Loucy (cell line): ENCODE measurements around the gene KIF4A.

Experiments used
- H2AFZ ChIP-seq: fragments of 200-600 bp; sonication (generic); 2 replicates; pipeline ENCODE4 v1.6.0; 2016; ENCODE audit warnings: antibody characterized with exemption, mild to moderate bottlenecking, low read length, moderate library complexity
- H3F3A ChIP-seq: fragments of 200-600 bp; 2 replicates; pipeline ENCODE4 v1.6.0; 2016; ENCODE audit warnings: antibody characterized with exemption, low read depth, mild to moderate bottlenecking
- H3K27me3 ChIP-seq: fragments of 200-600 bp; sonication (generic); 2 replicates; pipeline ENCODE4 v1.6.1; 2014; ENCODE audit warnings: low read length, mild to moderate bottlenecking; ENCODE audit not compliant: insufficient read depth, poor library complexity, severe bottlenecking
- H3K36me3 ChIP-seq: fragments of 200-600 bp; sonication (generic); 2 replicates; pipeline ENCODE4 v1.6.1; 2016; ENCODE audit warnings: low read length; ENCODE audit not compliant: insufficient read depth
- H3K4me1 ChIP-seq: fragments of 200-600 bp; sonication (generic); 2 replicates; pipeline ENCODE4 v1.5.1; 2014; ENCODE audit warnings: low read length, mild to moderate bottlenecking; ENCODE audit not compliant: insufficient read depth, poor library complexity, severe bottlenecking
- H3K4me2 ChIP-seq: fragments of 200-600 bp; sonication (generic); 2 replicates; pipeline ENCODE4 v1.6.0; 2014; ENCODE audit warnings: antibody characterized with exemption, low read length, low read depth, mild to moderate bottlenecking; ENCODE audit not compliant: poor library complexity, severe bottlenecking
- H3K4me3 ChIP-seq: fragments of 200-600 bp; sonication (generic); 2 replicates; pipeline ENCODE4 v1.5.1; 2014; ENCODE audit warnings: low read length, mild to moderate bottlenecking, mixed read lengths; ENCODE audit not compliant: poor library complexity, severe bottlenecking
- H3K79me2 ChIP-seq: fragments of 200-600 bp; sonication (generic); 2 replicates; pipeline ENCODE4 v1.6.1; 2014; ENCODE audit warnings: low read length; ENCODE audit not compliant: insufficient read depth
- H3K9ac ChIP-seq: fragments of 200-600 bp; sonication (generic); 2 replicates; pipeline ENCODE4 v1.6.0; 2014; ENCODE audit warnings: mild to moderate bottlenecking, low read depth, low read length, moderate library complexity; ENCODE audit not compliant: poor library complexity, severe bottlenecking
- H3K9me2 ChIP-seq: fragments of 200-600 bp; sonication (generic); replicated peaks from 2 replicates; pipeline ENCODE4 v1.6.1; 2016; ENCODE audit warnings: low read depth, low read length, mixed read lengths
- H3K9me3 ChIP-seq: fragments of 200-600 bp; sonication (generic); 2 replicates; pipeline ENCODE4 v1.6.1; 2014; ENCODE audit warnings: mild to moderate bottlenecking, antibody characterized with exemption, low read length, low read depth; ENCODE audit not compliant: insufficient read depth
- H4K20me1 ChIP-seq: fragments of 200-600 bp; sonication (generic); 2 replicates; pipeline ENCODE4 v1.6.0; 2014; ENCODE audit warnings: antibody characterized with exemption, low read length, mild to moderate bottlenecking; ENCODE audit not compliant: insufficient read depth, poor library complexity, severe bottlenecking
- CTCF ChIP-seq: fragments of 200-600 bp; sonication (generic); conservative IDR thresholded peaks from 2 replicates; pipeline ENCODE4 v1.5.1; 2014; ENCODE audit warnings: mild to moderate bottlenecking, antibody characterized with exemption, low read length
- EZH2phosphoT487 ChIP-seq: fragments of 200-600 bp; IDR thresholded peaks from 2 replicates; pipeline ENCODE4 v1.6.1; 2018; ENCODE audit warnings: antibody characterized with exemption, mild to moderate bottlenecking, moderate library complexity, borderline replicate concordance

KIF4A gene

GRCh38 chrX:70456256-70456655 lies 166.4 kb downstream of the KIF4A start:
- no peaks in the 10 kb centered on the region for H3F3A ChIP-seq
- H3K27me3 ChIP-seq: no peaks in the 10 kb centered on the region
- TF ChIP-seq EZH2phosphoT487: no peak
- H3K9me3 ChIP-seq: no peaks in the 10 kb centered on the region
- H3K9me2 ChIP-seq: no peaks in the 10 kb centered on the region
- peak overlapping the region; percentile 84 for H3K4me3 ChIP-seq
- peak overlapping the region; percentile 82 for H3K4me2 ChIP-seq
- no peaks in the 10 kb centered on the region; the same call in 1 of the 2 replicates for H3K36me3 ChIP-seq
- H4K20me1 ChIP-seq: peaks cover 21% of the 10 kb centered on the region
- peaks cover 35% of the 10 kb centered on the region for H3K4me1 ChIP-seq
- peak overlapping the region; percentile 86 for H3K9ac ChIP-seq
- peaks cover 46% of the 10 kb centered on the region for H3K79me2 ChIP-seq
- H2AFZ ChIP-seq: no peak overlapping the region

GRCh38 chrX:70461026-70461425 lies 171.1 kb downstream of the KIF4A start:
- Histone ChIP-seq H2AFZ (no peak overlapping the region), H4K20me1 (peaks cover 21% of the 10 kb centered on the region), H3K9me3 (no peaks in the 10 kb centered on the region), H3K9me2 (no peaks in the 10 kb centered on the region), H3K4me2 (no peak overlapping the region), H3K79me2 (peaks cover 55% of the 10 kb centered on the region), H3K9ac (no peak overlapping the region), H3K27me3 (no peaks in the 10 kb centered on the region), H3F3A (no peaks in the 10 kb centered on the region), H3K4me1 (peaks cover 13% of the 10 kb centered on the region), H3K36me3 (no peaks in the 10 kb centered on the region; the same call in 1 of the 2 replicates), H3K4me3 (no peak overlapping the region)
- no peak for TF ChIP-seq CTCF
- no peak for TF ChIP-seq EZH2phosphoT487

GRCh38 chrX:70464051-70464450 lies 174.1 kb downstream of the KIF4A start:
- Histone ChIP-seq H2AFZ (no peak overlapping the region), H3K4me2 (no peak overlapping the region), H3K27me3 (no peaks in the 10 kb centered on the region), H3K9me3 (no peaks in the 10 kb centered on the region), H3K36me3 (no peaks in the 10 kb centered on the region; the same call in 1 of the 2 replicates), H3K4me1 (no peaks in the 10 kb centered on the region), H4K20me1 (peaks cover 5% of the 10 kb centered on the region), H3F3A (no peaks in the 10 kb centered on the region), H3K9me2 (no peaks in the 10 kb centered on the region), H3K79me2 (peaks cover 31% of the 10 kb centered on the region), H3K4me3 (no peak overlapping the region), H3K9ac (no peak overlapping the region)
- TF ChIP-seq CTCF (no peak), EZH2phosphoT487 (no peak)

DNA sequence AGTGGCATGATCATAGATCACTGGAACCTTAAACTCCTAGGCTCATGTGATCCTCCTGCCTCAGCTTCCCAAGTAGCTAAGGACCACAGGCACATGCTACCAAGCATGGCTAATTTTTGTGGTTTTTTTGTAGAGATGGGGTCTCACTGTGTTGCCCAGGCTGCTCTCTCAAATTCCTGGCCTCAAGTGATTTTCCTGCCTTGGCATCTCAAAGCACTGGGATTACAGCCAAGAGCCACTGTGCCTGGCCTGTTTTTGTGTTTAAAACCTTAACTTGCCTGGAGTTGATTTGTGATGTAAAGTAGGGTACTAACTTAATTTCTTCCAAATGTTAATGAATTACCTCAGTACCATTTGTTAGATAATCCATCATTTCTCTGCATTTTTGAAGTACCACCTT lies 177.1 kb downstream of the KIF4A start:
- Histone ChIP-seq H3F3A (no peaks in the 10 kb centered on the region), H3K27me3 (no peaks in the 10 kb centered on the region), H2AFZ (no peak overlapping the region), H3K9me3 (no peaks in the 10 kb centered on the region), H3K9ac (no peak overlapping the region), H4K20me1 (peaks cover 6% of the 10 kb centered on the region), H3K4me2 (no peak overlapping the region), H3K79me2 (peaks cover 27% of the 10 kb centered on the region), H3K4me3 (no peak overlapping the region), H3K4me1 (peaks cover 6% of the 10 kb centered on the region), H3K9me2 (no peaks in the 10 kb centered on the region), H3K36me3 (no peaks in the 10 kb centered on the region)
- TF ChIP-seq CTCF (no peak), EZH2phosphoT487 (no peak)
